ENCODE measurements around the gene NOX3. TPM values are rescaled to one million over a fixed set of nuclear protein-coding genes. Genes with fewer than 3 reads are reported as not detected.
A peak's percentile ranks its signal among the peaks of the same experiment; 100 is the strongest.
"Not testable (repeated sequence)": the region's sequence is repeated elsewhere in the genome, so short reads cannot be mapped to it uniquely, and the experiment has no call there.

The NOX3 gene
- total RNA-seq, 1 experiment from 2014 or later = not detected

DNA sequence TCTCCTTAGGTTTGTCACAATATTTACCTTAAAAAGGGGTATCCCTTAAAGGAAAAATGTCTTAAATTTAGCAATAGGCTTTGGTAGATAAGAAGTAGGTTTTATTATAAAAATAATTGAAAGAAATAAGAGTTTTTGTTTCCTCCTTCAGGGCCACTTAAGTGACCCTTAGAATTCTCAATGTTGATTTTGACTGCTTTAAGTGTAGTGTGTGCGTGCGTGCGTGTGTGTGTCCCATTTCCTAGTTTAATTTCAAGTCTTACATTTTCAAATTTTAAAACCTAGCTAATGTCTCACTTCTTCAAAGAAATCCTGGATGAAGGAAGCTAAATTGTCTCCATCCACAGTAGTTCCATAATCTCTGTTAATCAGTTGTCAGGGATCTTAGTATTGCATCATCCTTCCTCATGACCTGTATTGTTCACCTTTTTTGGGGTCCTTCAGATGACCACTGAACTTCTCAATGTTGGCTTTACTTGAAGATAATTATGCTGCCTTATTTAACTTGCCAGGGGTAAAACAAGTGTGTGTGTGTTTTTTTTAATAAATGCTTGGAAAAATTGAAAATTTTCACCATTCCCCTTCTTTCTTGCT is 90.7 kb downstream of the NOX3 start:
- no peak for DNase-seq
- H4K5ac ChIP-seq (ENCODE audit: insufficient read length, low read depth, low read length) = no peak overlapping the region
- Mint-ChIP-seq H3K4me1 (peaks cover 16% of the 10 kb centered on the region in 2 experiments), H3K9me3 (peaks cover 3% of the 10 kb centered on the region in 2 experiments; a peak in 3 of 5 replicates), H3K27ac (peak overlapping the region in 1 of 3 experiments; percentile 53; a peak in 1 of 7 replicates), H3K36me3 (ENCODE audit: insufficient read depth in 1 of 3, low read depth in 3 of 3) (peaks cover 0 to 6% (median 2%) of the 10 kb centered on the region in 3 experiments; a peak in 2 of 7 replicates), H3K27me3 (ENCODE audit: low read depth) (no peaks in the 10 kb centered on the region; the same call in 1 of the 2 replicates), H3K4me3 (no peak overlapping the region)
- no peaks in the 10 kb centered on the region for H3K79me1 ChIP-seq (ENCODE audit: insufficient read depth, low read depth, low read length, poor library complexity, severe bottlenecking)
- H3T11ph ChIP-seq (ENCODE audit: low read length) = no peak overlapping the region
- no peak overlapping the region for H4K91ac ChIP-seq (ENCODE audit: insufficient read length, low read depth, low read length)
- H3K18ac ChIP-seq (ENCODE audit: insufficient read length, low read depth, low read length) = no peak overlapping the region
- no peaks in the 10 kb centered on the region for H4K20me1 ChIP-seq (ENCODE audit: control insufficient read depth, insufficient read depth, insufficient read length)
- no peak overlapping the region for H2BK5ac ChIP-seq (ENCODE audit: insufficient read length, low read length)
- H3K4me1 ChIP-seq (ENCODE audit: insufficient read depth, low read length) = no peaks in the 10 kb centered on the region
- no CpG with 5 or more reads among the region's 3 CpGs for WGBS (ENCODE audit: extremely low coverage, insufficient read length, low lambda C conversion rate)
- no peak overlapping the region for H3K56ac ChIP-seq (ENCODE audit: insufficient read length, low read depth, low read length)
- H3K23ac ChIP-seq (ENCODE audit: insufficient read length, low read depth, low read length) = no peak overlapping the region
- H3K9me3 ChIP-seq (ENCODE audit: control insufficient read depth, low read depth, low read length) = no peaks in the 10 kb centered on the region
- TF ChIP-seq, protein P1, sequence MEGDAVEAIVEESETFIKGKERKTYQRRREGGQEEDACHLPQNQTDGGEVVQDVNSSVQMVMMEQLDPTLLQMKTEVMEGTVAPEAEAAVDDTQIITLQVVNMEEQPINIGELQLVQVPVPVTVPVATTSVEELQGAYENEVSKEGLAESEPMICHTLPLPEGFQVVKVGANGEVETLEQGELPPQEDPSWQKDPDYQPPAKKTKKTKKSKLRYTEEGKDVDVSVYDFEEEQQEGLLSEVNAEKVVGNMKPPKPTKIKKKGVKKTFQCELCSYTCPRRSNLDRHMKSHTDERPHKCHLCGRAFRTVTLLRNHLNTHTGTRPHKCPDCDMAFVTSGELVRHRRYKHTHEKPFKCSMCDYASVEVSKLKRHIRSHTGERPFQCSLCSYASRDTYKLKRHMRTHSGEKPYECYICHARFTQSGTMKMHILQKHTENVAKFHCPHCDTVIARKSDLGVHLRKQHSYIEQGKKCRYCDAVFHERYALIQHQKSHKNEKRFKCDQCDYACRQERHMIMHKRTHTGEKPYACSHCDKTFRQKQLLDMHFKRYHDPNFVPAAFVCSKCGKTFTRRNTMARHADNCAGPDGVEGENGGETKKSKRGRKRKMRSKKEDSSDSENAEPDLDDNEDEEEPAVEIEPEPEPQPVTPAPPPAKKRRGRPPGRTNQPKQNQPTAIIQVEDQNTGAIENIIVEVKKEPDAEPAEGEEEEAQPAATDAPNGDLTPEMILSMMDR (conservative IDR thresholded peaks at IDR 0.05) = no peak
- H3K27ac ChIP-seq (ENCODE audit: insufficient read length, low read depth, low read length) = no peak overlapping the region
- no peak overlapping the region for H2BK20ac ChIP-seq (ENCODE audit: low read depth, low read length, poor library complexity, severe bottlenecking)
- H3K9ac ChIP-seq (ENCODE audit: extremely low read depth, insufficient read length, low read length) = no peak overlapping the region
- no peak overlapping the region for H2BK120ac ChIP-seq (ENCODE audit: low read depth, low read length, poor library complexity, severe bottlenecking)
- no peaks in the 10 kb centered on the region for H3K27me3 ChIP-seq (ENCODE audit: insufficient read depth, low read length)
- no peaks in the 10 kb centered on the region for H3K79me2 ChIP-seq (ENCODE audit: insufficient read depth, low read length)
- no peak overlapping the region for H3K14ac ChIP-seq (ENCODE audit: insufficient read depth, low read length)
- no peak overlapping the region for H3K4ac ChIP-seq (ENCODE audit: low read depth, low read length)
- no peak overlapping the region for H2AFZ ChIP-seq (ENCODE audit: low read length)
- no peak overlapping the region for H3K4me2 ChIP-seq (ENCODE audit: insufficient read depth, insufficient read length, low read length)
- H2BK15ac ChIP-seq (ENCODE audit: low read depth, low read length) = no peak overlapping the region
- no peak overlapping the region for H2AK5ac ChIP-seq (ENCODE audit: insufficient read length, low read length)
- no peak overlapping the region for H2BK12ac ChIP-seq (ENCODE audit: insufficient read length, low read depth, low read length)
- H4K8ac ChIP-seq (replicated peaks; ENCODE audit: insufficient read length, low read depth, low read length) = no peak overlapping the region
- no peaks in the 10 kb centered on the region for H3K23me2 ChIP-seq (ENCODE audit: insufficient read length, low read depth, low read length, poor library complexity, severe bottlenecking)

DNA sequence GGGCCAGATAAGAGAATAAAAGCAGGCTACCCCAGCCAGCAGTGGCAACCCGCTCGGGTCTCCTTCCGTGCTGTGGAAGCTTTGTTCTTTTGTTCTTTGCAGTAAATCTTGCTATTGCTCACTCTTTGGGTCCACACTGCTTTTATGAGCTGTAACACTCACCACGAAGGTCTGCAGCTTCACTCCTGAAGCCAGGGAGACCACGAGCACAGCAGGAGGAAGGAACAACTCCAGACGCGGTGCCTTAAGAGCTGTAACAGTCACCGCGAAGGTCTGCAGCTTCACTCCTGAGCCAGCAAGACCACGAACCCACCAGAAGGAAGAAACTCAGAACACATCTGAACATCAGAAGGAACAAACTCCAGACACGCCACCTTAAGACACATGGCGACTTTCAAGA is 91.6 kb downstream of the NOX3 start:
- H3K9ac ChIP-seq (ENCODE audit: extremely low read depth, insufficient read length, low read length); H3K79me2 ChIP-seq (ENCODE audit: insufficient read depth, low read length); H3K27ac ChIP-seq (ENCODE audit: insufficient read length, low read depth, low read length); H2BK12ac ChIP-seq (ENCODE audit: insufficient read length, low read depth, low read length); H2BK120ac ChIP-seq (ENCODE audit: low read depth, low read length, poor library complexity, severe bottlenecking); H3K4ac ChIP-seq (ENCODE audit: low read depth, low read length); H3K27ac Mint-ChIP-seq; H3K4me2 ChIP-seq (ENCODE audit: insufficient read depth, insufficient read length, low read length); H3K9me3 Mint-ChIP-seq; H2BK15ac ChIP-seq (ENCODE audit: low read depth, low read length); H3K36me3 Mint-ChIP-seq (ENCODE audit: insufficient read depth in 1 of 3, low read depth in 3 of 3); H4K8ac ChIP-seq (replicated peaks; ENCODE audit: insufficient read length, low read depth, low read length); H2BK20ac ChIP-seq (ENCODE audit: low read depth, low read length, poor library complexity, severe bottlenecking); H3K23ac ChIP-seq (ENCODE audit: insufficient read length, low read depth, low read length); H3K56ac ChIP-seq (ENCODE audit: insufficient read length, low read depth, low read length); H3K79me1 ChIP-seq (ENCODE audit: insufficient read depth, low read depth, low read length, poor library complexity, severe bottlenecking); DNase-seq; H2AFZ ChIP-seq (ENCODE audit: low read length); H3K27me3 ChIP-seq (ENCODE audit: insufficient read depth, low read length); H3K23me2 ChIP-seq (ENCODE audit: insufficient read length, low read depth, low read length, poor library complexity, severe bottlenecking); H2AK5ac ChIP-seq (ENCODE audit: insufficient read length, low read length); H3K9me3 ChIP-seq (ENCODE audit: control insufficient read depth, low read depth, low read length); H3K4me3 Mint-ChIP-seq; H3K14ac ChIP-seq (ENCODE audit: insufficient read depth, low read length); H4K91ac ChIP-seq (ENCODE audit: insufficient read length, low read depth, low read length); H4K5ac ChIP-seq (ENCODE audit: insufficient read length, low read depth, low read length); H3K27me3 Mint-ChIP-seq (ENCODE audit: low read depth); H3T11ph ChIP-seq (ENCODE audit: low read length); H4K20me1 ChIP-seq (ENCODE audit: control insufficient read depth, insufficient read depth, insufficient read length); H2BK5ac ChIP-seq (ENCODE audit: insufficient read length, low read length); H3K4me1 ChIP-seq (ENCODE audit: insufficient read depth, low read length); H3K18ac ChIP-seq (ENCODE audit: insufficient read length, low read depth, low read length): not testable (repeated sequence)
- no CpG with 5 or more reads among the region's 12 CpGs for WGBS (ENCODE audit: extremely low coverage, insufficient read length, low lambda C conversion rate)
- peaks cover 16% of the 10 kb centered on the region in 2 experiments for H3K4me1 Mint-ChIP-seq
